SIG-M5 (cell line): ENCODE data around the gene RARA.

ENCODE experiments used
- DNase-seq: peaks from one replicate; lab custom pipeline; 2025; lab: John Stamatoyannopoulos, UW

The RARA gene

GRCh38 chr17:40309031-40309948, at the start of gene RARA:
TSS of gene RARA (plus strand) at chr17:40309180. CDS start at chr17:40331219, 22,039 bp downstream.
- DNase-seq, result no peak

GRCh38 chr17:40259505-40259904, 49.5 kb upstream of the RARA start:
- no peak for DNase-seq

GRCh38 chr17:40260528-40260927, 48.5 kb upstream of the RARA start:
- DNase-seq, result no peak

GRCh38 chr17:40264458-40265185, 44.4 kb upstream of the RARA start:
- DNase-seq, result no peak

GRCh38 chr17:40265337-40265736, 43.6 kb upstream of the RARA start:
- no peak for DNase-seq

GRCh38 chr17:40266882-40267281, 42.1 kb upstream of the RARA start:
- DNase-seq, result no peak

GRCh38 chr17:40268141-40268712, 40.8 kb upstream of the RARA start:
- no peak for DNase-seq

GRCh38 chr17:40278414-40278813, 30.6 kb upstream of the RARA start:
- DNase-seq, result no peak

GRCh38 chr17:40279402-40279801, 29.6 kb upstream of the RARA start:
- DNase-seq, result no peak

GRCh38 chr17:40281663-40282062, 27.3 kb upstream of the RARA start:
- DNase-seq, result no peak

- DNase-seq, result no peak
Measured at GRCh38 chr17:40283662-40284061, 25.3 kb upstream of the RARA start.

- DNase-seq, result no peak
Measured at GRCh38 chr17:40284085-40284713, 24.8 kb upstream of the RARA start.

- DNase-seq, result no peak
Measured at GRCh38 chr17:40286473-40286872, 22.5 kb upstream of the RARA start.

- no peak for DNase-seq
Measured at GRCh38 chr17:40287159-40287493, 21.9 kb upstream of the RARA start.

GRCh38 chr17:40287494-40288369, 21.2 kb upstream of the RARA start, which contains the start of gene CDC6:
TSS of gene CDC6 (plus strand) at chr17:40287879. CDS start at chr17:40289421, 1,542 bp downstream.
- peak; percentile 98 for DNase-seq

- DNase-seq, result peak; percentile 27
Measured at GRCh38 chr17:40290629-40291280, 18.2 kb upstream of the RARA start.

- no peak for DNase-seq
Measured at GRCh38 chr17:40291281-40291664, 17.7 kb upstream of the RARA start.

- no peak for DNase-seq
Measured at GRCh38 chr17:40293363-40293762, 15.6 kb upstream of the RARA start.

- DNase-seq, result no peak
Measured at GRCh38 chr17:40295488-40296436, 13.2 kb upstream of the RARA start.

- no peak for DNase-seq
Measured at GRCh38 chr17:40297511-40297910, 11.5 kb upstream of the RARA start.
